Measurements from ENCODE around the gene WIPI1.

GRCh38 chr17:68468334-68468733 is 11.0 kb upstream of the WIPI1 start:
- TF ChIP-seq CTCF (conservative IDR thresholded peaks at IDR 0.05; ENCODE audit: low read length), result no peak
- TF ChIP-seq EZH2phosphoT487 (IDR thresholded peaks at IDR 0.05; ENCODE audit: borderline replicate concordance, low read depth, low read length), result no peak

Data from OCI-LY7 (cell line).